ENCODE measurements around the gene CCR9.

- no peak for TF ChIP-seq CTCF (IDR thresholded peaks at IDR 0.05)
- TF ChIP-seq ZFX (IDR thresholded peaks at IDR 0.05; ENCODE audit: borderline replicate concordance), result no peak
Measured at GRCh38 chr3:45873036-45873435, 13.3 kb upstream of the CCR9 start.
